Activated CD4-positive, alpha-beta T cell treated with anti-CD3 and anti-CD28 coated beads for 1 hour (primary cell): ENCODE data around the gene WDR18.

Experiments
- DNase-seq: peaks from one replicate; pipeline ENCODE4 v3.0.0-alpha.2; 2020

WDR18 gene

DNA sequence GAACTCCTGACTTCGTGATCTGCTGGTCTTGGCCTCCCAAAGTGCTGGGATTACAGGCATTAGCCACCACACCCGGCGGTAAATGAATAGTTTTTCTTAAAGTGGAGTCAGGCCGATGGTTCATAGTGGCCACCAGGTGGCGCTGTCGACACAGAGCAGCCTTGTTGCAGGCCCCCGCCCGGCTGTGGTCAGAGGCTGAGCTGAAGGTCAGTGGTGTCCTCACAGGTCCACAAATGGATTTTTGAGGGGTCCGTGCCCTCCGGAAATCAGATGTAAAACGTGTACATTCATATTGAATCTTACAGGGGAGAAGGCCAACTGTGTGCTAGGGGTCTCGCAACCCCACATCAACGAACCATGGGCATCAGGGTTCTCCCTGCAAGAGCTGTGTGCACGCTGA, 13.4 kb upstream of the WDR18 start:
- DNase-seq: no peak

DNA sequence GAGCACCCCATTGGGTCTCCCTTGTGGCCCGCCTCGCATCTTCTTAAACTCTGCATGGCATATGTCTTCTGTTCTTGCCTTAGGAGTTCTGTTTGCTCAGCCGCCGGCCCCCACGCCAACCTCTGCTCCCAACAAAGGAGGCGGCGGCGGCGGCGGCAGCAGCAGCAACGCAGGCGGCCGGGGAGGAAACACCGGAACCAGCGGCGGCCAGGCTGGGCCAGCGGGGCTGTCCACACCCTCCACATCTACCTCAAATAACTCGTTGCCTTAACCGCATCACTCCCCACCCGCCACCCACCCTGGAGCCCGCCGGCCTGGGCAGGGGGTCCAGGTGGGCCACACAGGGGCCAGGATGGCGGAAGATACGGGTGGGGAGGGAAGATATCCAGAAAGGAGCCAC, 12.3 kb upstream of the WDR18 start:
- no peak for DNase-seq

DNA sequence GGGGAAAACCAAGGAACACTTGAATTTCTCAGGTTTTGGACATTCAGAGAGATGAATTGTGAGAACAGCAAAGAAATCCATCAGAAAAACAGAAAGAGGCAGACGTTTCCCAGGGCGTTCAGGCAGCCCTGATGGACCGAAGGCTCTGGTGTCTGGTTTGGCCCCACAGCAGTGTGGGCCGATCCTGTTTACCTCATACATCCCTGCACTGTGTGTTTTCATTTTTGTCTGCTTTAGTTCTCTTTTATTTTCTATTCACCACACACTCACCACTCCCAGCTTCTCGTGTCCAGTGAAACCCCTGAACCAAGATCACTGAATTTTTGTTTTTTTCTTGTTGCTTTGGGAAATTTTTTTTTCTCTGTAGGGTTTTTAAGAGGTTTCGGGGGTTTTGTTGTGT, 11.9 kb upstream of the WDR18 start:
- no peak for DNase-seq

DNA sequence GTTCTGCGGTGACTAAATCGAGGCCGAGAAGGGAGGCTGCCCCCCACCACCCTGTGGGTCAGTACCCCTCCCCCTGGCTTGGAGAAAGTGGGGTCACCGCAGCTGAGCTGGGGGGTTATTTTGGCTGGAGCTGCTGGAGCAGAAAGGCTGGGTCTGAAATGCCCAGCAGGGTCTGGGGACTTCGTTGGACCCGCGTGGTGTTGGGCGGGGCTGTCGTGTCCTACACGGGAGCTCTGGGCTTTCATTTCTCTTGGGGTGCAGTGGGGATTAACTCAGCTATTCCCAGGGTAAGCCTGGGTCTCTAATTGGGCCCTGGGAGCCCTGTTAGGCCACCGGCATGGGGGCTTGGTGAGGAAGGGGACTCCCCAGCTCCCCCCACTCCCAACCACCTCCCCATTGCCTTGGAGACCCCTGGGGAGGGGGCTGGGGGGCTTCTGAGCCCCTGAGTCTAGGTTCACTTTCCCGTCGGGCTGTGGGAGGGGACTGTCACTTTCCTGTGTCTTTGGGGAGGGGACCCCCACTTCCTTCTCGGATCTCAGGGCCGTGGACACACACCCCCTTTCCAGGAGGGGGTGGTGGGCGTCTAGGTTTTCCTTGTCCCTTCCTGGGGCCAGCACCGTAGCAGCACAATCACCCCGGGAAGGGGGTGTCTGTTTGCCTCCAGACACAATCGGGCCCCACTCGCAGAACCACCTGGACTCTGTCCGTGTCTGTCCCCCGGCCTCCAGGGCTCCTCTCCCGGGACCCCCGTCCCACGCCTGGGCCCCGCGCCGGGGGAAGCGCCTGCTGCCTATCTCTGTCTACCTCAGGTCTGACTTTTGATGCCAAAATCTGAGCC, 10.2 kb upstream of the WDR18 start:
- no peak for DNase-seq

DNA sequence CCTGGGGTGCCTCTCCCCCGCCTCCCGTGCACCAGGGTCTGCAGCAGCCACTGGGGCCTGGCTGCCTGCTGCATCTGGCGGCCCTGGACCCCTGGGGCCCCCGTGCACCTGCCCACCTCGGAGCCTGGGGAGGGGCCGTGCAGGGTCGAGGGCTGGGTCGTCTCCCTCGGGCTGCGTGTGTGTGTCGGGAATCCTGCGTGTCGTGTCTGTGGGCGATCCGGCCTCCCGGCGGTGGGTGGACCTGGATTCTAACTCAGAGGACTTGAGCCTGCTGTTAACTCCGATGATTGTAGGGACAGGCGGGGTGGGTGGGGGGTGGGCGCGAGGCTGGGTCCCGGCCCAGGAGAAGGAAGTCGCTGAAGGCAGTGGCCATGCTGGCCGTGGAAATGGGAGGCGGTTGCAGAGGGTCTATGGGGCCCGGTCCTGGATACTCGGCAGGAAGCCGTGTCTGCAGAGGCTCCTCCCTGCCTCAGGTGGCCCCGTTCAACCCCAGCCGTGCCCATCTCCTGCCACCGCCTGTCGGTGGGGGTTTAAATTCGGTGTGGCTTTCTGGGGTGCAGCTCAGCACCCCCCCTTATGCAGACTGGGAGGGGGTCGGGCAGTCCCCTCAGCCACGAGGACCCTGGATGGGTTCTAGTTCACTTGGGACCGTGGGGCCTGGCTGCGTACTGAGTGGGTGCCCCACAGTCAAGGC, 9.4 kb upstream of the WDR18 start:
- DNase-seq: no peak

DNA sequence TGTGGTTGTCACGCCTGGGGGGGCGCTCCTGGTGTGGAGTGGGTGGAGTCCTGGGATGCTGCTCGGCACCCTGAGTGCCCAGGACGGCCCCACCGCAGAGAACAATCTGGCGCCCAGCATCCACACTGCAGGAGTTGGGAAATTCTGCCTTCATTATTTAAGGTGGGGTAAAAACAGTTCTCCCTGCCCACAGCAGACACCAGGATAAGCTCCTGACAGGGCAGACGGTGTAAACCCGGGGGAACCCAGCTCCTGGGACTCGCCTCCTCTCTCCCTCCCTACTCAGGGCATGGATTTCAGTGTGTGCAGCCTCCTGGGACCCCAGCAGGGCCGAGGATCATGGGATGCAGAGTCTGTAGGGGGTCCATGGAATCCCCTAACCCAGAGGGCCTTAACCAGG, 7.7 kb upstream of the WDR18 start:
- no peak for DNase-seq

DNA sequence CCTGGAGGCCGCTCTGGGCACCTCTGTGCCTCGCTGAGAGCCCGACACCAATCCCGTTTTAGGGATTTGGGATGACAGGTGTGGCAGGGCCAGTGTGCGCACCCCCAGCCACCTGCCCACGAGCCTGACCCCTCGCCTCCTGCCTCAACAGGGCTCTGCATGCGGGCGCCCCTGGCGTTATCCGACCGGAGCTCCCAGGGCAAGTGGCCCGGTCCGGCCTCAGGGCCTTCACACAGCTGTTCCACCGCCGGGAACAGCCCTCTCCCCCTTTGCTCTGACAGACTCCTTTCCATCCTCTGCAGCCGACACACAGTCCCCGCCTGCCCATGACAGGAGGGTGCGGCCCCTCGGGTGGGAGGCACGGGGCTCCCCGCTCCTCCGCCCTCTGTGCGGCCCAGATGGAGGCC, 7.1 kb upstream of the WDR18 start:
- no peak for DNase-seq

DNA sequence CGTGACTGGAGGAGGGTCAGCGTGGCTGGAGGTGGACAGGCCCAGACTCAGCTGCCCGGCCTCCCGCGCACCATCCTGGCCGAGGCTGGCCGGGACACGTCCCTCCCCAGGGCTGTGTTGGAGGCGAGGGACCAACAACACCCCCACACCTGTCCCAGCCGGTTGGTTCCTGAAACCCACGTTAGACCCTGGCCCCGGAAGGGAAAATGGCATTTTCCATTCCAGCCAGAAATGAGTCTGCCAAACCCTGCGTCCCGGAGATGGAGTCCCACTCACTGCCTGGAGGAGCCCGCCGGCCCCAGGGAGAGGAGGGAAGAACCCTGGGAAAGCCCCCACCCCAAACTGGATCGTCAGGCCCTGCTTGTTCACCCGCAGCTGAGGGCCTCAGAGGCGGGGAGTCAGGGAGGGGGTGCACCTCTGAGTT, 4.8 kb upstream of the WDR18 start:
- DNase-seq: no peak

DNA sequence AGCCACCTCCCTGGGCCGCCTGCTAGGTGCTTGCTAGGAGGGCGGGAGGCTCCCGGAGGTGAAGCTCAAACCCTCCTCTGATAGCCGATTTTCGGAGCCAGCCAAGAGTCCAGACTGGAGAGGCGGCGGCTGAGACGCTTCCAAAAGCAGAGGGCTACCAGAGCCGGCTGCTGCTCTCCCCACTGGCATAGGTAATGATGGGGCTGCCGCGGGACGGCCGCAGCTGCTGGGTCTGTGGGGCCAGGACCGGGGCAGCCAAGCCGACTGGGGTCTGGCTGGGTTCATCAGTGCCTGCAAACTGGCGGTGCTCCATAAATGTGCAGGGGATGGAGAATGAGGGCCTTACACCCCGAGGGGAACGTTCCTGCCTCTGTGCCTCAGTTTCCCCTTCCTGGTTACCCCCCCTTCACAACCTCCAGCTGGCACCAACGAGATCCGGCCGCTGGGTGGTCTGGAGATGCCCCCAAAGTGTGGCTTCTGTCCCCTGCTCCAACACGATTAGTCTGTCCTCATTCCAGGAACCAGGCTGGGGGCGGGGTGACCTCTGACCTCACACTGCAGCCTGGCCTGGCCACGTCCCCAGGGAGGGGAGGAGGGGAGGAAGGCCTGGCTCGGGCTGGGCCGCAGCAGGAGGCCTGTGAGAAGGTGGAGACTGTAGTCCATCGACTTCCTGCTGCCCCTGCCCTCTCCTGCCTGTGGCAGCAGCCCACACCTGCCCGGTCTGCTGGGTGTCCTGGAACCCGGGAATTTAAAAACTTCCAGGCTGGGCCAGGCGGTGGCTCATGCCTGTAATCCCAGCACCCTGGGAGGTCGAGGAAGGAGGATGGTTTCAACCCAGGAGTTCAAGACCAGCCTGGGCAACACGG, 3.8 kb upstream of the WDR18 start:
- no peak for DNase-seq

DNA sequence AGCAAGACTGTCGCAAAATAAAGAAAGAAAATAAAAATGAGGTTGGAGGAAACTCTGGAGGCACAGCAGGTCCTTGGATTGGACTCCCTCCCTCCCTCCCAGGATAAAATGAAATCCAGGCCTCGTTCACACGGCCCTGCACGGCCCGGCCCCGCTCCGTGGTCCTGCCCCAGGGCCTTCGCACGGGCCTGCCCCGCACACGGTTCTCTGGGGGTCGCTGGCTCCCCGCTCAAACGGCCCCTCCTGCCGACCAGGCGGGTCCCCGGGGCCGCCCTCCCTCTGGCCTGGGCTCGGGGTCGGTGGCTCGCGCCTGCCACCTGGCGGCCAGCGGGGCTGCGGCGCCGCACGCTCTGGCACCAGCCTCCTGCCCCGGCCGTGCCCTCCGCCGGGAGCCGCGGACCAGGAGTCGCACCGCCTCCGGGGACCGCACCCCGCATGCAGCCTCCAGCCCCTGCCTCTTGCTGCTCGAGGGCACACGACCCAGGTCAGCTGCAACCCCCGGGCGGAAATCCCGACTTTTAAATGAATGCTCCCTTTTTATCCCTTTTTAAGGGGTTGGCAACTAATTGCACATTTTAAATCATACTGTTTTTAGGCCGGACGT, 1.5 kb upstream of the WDR18 start:
- peak; percentile 62 for DNase-seq

DNA sequence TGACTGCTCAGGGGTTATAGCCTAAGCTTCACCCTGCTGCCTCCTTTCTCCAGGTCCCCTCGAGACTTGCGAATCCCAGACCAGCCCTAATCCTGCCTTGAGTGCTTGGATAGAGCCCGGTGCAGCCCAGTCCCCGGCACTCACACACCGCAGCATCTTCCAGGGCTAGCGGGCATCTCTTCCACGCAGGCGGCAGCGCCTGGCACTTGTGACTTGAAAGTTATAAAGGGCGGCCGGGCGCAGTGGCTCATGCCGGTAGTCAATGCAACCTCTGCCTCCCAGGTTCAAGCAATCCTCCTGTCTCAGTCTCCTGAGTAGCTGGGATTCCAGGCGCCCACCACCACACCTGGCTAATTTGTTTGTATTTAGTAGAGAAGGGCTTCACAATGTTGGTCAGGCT, 1.9 kb downstream of the WDR18 start:
- DNase-seq: no peak

DNA sequence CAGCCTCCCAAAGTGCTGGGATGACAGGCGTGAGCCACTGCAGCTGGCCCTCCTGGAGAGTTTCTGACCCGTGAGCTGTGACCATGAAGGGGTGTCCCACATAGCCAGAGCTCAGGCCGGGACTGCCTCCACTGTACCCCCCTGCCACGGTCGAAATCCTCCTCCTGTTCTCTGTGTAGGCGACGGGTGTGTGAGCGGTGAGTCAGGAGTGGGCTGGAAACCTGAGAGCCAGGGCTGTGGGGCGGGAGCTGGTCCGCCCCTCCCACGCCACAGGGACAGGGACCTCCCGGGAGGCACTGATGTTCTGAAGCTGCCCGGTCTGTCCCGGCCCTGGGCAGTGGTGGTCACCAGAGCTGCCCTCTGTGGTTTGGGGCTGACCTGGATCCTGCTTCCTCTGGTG, 3.9 kb downstream of the WDR18 start:
- DNase-seq: no peak

DNA sequence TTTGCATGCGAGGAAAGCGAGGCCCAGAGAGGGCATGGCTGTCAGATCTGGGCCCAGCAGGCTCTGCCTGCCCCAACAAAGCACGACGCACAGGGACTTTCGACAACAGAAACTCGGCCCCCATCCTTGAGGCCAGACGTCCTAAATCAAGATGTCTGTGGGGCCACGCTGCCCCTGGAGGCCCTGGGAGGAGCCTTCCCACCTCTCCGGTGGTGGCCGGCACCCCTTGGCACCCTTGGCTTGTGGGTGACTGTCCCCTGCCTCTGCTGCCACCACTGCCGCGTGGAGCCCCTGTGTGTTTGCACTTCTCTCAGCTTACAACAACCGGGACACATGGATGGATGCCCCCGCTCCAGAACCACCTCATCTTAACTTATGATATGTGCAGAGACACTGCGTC, 4.4 kb downstream of the WDR18 start:
- no peak for DNase-seq

DNA sequence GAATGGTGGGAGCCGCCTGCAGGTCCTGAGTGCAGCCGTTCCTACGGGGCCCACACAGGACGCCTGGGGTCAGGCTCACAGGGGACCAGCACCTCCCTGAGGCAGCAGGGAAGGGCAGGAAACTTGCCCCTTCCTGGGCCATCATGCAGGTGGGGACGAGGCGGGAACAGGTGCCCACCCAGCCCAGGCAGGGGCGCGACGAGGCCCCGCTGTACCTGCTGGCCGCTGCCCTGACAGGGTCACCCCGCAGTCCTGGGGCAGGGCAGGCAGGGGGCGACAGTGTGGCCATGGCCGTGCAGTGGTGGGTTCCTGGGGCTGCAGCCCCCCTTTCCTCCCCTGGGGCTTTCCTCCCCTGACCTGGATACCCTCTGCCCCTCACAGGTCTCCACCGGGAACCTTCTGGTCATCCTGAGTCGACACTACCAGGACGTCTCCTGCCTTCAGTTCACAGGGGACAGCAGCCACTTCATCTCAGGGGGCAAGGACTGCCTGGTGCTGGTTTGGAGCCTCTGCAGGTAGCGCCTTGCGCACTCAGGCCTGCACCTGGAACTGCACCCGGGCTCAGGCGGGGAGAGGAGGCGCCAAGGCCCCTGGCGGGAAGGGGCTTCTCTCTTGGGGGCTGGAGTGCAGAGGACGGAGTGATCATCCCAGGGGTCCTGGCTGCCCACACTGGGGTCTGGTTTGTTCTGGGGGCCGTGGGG, 5.4 kb downstream of the WDR18 start:
- no peak for DNase-seq

DNA sequence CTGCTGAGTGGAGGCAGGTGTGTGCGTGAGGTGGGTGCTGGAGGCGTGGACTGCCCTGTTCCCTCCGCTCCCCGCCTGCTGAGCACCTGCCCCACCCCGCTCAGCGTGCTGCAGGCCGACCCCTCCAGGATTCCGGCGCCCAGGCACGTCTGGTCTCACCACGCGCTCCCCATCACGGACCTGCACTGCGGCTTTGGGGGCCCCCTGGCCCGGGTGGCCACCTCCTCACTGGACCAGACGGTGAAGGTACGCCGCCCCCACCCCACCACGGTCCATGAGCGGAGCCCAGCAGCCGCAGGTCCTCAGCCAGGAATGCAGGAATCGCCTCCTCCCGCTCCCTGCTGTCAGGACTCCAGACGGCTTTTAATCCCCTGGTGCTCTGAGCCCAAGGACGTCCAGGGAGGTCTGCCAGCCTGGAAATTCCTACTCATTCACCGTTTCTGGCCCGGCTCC, 6.0 kb downstream of the WDR18 start:
- DNase-seq: no peak

DNA sequence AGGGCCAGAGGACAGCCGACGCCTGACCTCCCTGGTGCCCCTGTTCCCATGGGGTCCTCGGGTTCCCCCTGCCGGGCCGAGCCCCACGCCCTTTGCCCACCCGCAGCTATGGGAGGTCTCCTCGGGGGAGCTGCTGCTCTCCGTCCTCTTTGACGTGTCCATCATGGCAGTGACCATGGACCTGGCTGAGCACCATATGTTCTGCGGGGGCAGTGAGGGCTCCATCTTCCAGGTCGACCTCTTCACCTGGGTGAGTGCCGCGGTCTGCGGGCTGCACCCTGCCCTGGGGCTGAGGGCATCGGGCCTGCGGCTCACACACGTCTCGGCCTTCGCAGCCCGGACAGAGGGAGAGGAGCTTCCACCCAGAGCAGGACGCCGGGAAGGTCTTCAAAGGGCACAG, 6.6 kb downstream of the WDR18 start:
- DNase-seq: no peak

DNA sequence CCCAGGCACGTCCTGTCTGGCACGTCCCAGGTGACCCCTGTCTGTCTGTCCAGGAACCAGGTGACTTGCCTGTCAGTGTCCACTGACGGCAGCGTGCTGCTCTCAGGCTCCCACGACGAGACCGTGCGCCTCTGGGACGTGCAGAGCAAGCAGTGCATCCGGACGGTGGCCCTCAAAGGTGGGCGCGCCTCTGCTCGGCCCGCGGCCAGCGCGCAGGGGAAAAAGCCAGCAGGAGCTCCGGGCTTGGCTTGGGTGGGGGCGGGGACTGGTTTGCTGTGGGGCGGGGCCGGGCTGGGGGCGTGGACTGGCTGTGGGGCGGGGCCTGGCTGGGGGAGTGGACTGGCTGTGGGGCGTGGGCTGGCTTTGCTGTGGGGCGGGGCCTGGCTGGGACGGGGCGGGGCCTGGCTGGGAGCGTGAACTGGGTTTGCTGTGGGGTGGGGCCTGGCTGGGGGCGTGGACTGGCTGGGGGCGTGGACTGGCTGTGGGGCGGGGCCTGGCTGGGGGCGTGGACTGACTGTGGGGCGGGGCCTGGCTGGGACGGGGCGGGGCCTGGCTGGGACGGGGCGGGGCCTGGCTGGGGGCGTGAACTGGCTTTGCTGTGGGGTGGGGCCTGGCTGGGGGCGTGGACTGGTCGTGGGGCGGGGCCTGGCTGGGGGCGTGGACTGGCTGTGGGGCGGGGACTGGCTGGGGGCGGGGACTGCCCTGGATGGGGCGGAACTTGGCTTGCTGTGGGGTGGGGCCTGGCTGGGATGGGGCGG, 7.2 kb downstream of the WDR18 start:
- peak; percentile 34 for DNase-seq

DNA sequence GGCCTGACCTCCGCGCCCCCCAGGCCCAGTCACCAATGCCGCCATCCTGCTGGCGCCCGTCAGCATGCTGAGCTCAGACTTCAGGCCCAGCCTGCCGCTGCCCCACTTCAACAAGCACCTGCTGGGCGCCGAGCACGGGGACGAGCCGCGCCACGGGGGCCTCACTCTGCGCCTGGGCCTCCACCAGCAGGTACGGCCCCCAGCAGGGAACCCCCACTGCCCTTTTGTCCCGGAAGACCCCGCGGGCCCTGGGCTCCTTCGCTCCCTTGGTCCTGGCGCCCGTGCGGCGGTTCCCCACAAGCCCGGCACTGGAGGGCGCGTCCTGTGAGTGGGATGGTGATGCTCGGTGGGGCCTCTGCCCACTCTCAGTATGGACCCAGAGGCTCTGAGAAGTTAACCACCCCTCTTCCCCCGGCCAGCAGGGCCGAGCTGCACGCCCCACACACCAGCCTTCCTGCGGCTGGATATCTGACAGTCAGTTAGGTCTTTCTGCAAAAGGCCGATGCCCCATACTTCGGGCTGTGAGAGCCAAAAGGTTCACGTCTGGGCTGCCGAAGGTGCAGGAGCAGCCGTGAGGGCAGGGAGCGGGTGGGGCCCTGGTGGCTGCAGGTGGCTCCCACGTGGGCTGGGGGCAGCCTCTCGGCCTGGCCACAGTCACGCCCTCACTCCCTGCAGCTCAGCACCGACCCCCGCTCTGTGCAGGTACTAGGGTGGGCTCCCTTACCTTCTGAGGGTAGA, 8.0 kb downstream of the WDR18 start:
- no peak for DNase-seq

DNA sequence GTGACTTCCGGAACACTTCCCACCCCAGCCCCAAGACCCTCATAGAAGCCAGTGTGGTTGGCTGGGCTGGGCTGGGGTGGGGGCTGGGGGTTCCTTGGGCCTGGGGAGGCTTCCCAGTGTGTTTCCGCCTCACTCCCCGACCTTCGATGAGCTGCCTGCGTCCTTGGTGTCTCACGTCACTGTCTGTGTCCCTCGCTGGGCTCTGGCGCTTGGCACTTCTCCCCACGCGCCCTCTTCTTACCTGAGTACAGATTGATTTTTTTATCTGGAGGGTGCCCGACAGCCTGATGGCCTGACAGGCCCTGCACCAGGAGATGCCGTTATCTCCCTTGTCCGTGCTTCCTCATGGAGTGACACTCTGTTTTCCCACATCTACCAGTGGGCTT, 8.5 kb downstream of the WDR18 start:
- DNase-seq: no peak

DNA sequence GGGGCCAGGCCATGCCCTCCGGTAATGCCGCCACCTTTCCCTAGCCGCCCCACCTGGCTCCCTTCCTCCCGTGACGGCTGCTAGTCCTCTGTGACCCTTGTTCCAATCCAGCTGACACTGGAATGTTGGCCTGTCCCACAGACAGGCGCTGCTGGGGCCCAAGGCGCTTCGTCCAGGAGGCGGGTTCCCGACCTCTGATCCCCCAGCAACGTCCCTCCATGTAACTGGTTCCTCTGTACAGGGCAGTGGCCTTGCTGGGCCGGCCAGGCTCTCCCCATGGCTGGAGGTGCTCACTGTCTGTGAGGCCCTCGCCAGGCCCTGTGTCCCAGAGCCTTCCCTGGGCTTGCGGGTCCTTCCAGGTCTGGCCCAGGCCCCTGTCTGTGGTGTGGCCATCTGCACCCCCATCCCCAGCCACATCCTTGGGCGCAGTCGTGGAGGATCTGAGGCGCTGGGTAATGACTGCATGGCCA, 9.3 kb downstream of the WDR18 start:
- DNase-seq: no peak
